ENCODE results near the gene TMEM229B.

DNA sequence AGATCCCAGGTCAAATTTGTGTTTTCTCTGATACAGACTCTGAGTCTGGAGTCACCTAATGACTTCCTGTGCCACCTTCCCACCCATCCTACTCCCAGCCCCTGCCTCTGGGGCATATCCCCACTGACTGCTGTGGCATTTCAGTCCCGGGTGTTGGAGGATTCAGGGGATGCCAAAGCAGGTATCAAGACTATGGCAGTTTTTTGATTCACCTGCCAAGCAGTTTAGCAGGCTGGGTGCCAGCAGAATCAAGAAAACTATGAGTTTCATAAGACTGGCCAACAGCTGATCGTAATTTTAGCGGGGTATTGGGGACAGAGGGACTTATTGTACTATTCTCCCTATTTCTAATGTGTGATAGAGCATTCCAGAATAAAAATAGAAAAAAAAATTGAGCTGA lies 49.2 kb upstream of the TMEM229B start:
- TF ChIP-seq POLR2AphosphoS5 (IDR thresholded peaks at IDR 0.05; ENCODE audit: low read depth, low read length) (no peak), POLR2A (IDR thresholded peaks at IDR 0.05; ENCODE audit: low read depth, low read length) (no peak), TAF1 (IDR thresholded peaks at IDR 0.05; ENCODE audit: low read depth, low read length) (no peak)
